GM18909 (cell line): ENCODE results near the gene CMSS1.
"Not testable (repeated sequence)": the region's sequence is repeated elsewhere in the genome, so short reads cannot be mapped to it uniquely, and the experiment has no call there.

ENCODE experiments used
- ATAC-seq: cut with Tn5 transposase; IDR thresholded peaks from one replicate; pipeline ENCODE4 v1.9.1; 2021; ENCODE audit warnings: mild to moderate bottlenecking; ENCODE audit not compliant: unreplicated experiment, poor library complexity

Gene CMSS1

GRCh38 chr3:100040451-100041225, 223.0 kb downstream of the CMSS1 start:
- no peak for ATAC-seq

- no peak for ATAC-seq
These were observed 223.7 kb downstream of the CMSS1 start for GRCh38 chr3:100041328-100041749.

GRCh38 chr3:100042166-100042981, 224.7 kb downstream of the CMSS1 start:
- no peak for ATAC-seq

- ATAC-seq, result no peak
These were observed 225.6 kb downstream of the CMSS1 start for GRCh38 chr3:100043271-100043670.

GRCh38 chr3:100044369-100044768, 226.7 kb downstream of the CMSS1 start:
- peak; percentile 81 for ATAC-seq

- no peak for ATAC-seq
These were observed 228.0 kb downstream of the CMSS1 start for GRCh38 chr3:100045696-100046095.

- ATAC-seq, result no peak
These were observed 229.3 kb downstream of the CMSS1 start for GRCh38 chr3:100046986-100047385.

- ATAC-seq, result peak; percentile 83
These were observed 229.9 kb downstream of the CMSS1 start for GRCh38 chr3:100047455-100048141.

- ATAC-seq, result no peak
These were observed 230.6 kb downstream of the CMSS1 start for GRCh38 chr3:100048248-100048647.

GRCh38 chr3:100051513-100051912, 233.9 kb downstream of the CMSS1 start:
- ATAC-seq, result not testable (repeated sequence)

- ATAC-seq, result no peak
These were observed 236.4 kb downstream of the CMSS1 start for GRCh38 chr3:100053951-100054620.

GRCh38 chr3:100057716-100058575, 240.3 kb downstream of the CMSS1 start:
- no peak for ATAC-seq

GRCh38 chr3:100059472-100059871, 241.8 kb downstream of the CMSS1 start:
- ATAC-seq, result no peak

GRCh38 chr3:100060685-100061484, 243.2 kb downstream of the CMSS1 start:
- peak; percentile 81 for ATAC-seq

GRCh38 chr3:100062665-100063064, 245.0 kb downstream of the CMSS1 start:
- ATAC-seq, result no peak

- ATAC-seq, result no peak
These were observed 246.3 kb downstream of the CMSS1 start for GRCh38 chr3:100063929-100064461.

GRCh38 chr3:100067589-100067988, 249.9 kb downstream of the CMSS1 start:
- ATAC-seq, result no peak

GRCh38 chr3:100068826-100069225, 251.2 kb downstream of the CMSS1 start:
- peak; percentile 66 for ATAC-seq
